GM18526 (cell line): Measurements from ENCODE around the gene CD81.

Source experiments
- POLR2A ChIP-seq: IDR thresholded peaks from 3 replicates; pipeline ENCODE4 v1.6.1; 2011; ENCODE audit not compliant: insufficient read length; ENCODE audit errors: extremely low read depth

The CD81 gene

DNA sequence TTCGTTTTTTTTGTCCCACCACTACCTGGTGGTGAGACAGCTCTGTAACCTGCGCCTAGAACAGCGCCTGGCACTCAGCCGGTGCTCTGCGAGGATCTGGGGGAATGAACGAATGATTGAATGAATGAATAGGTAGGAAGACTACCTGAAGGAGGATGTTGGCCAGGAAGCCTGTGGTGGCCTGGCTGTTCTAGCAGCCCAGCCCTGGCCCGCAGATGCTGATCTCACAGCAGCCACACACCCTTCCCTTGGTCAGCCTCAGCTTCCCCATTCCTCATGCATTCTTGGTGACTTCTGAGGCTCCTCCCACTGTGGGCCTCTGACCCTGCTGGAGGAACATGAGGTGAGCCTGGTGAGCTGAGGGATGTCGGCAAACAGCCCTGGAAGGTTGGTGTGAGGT, 63.5 kb downstream of the CD81 start:
- TF ChIP-seq POLR2A = no peak

GRCh38 chr11:2441171-2441570, 64.1 kb downstream of the CD81 start:
- no peak for TF ChIP-seq POLR2A

DNA sequence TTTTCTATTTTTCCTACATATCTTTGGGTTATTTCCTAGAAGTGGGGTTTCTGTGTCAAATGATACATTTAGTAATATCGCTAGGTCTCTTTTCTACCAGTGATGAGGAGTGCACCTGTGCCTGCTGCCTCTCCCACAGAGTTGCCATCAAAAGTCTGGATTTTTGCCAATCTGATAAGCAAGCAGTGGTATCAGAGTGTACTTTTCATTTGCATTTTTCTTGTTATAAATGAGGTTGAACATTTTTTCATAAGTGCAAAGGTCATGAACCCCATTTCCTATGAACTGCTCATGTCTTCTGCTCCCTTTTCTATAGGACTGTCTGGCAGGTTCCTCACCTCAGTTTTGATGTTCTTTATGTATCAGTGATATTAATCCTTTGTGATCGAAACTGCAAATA, 65.5 kb downstream of the CD81 start:
- TF ChIP-seq POLR2A = no peak

DNA sequence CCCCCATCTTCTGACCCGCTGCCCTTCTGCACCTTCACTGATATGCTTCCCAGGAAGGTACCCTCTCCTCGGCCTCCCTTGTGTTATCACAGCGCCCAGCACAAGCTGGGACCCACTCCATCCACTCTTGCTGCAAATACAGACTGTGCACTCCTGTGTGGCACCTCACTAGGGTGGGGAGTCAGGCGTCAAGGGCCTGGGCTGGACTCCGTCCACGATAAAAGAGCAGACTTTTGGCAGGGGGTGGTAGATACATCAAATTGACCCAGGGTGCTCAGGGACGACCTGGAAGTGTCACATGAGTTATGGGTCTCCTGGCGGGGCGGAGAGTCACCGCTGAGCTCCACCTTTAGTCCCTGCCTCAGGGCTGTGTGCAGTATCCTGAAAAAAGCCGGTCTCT, 66.3 kb downstream of the CD81 start:
- no peak for TF ChIP-seq POLR2A

- no peak for TF ChIP-seq POLR2A
Observed at GRCh38 chr11:2443881-2444820, 67.0 kb downstream of the CD81 start, which contains the start of gene TRPM5. TRPM5 (minus strand) TSS chr11:2444514; CDS start chr11:2423036, 21,478 bp downstream.

GRCh38 chr11:2444821-2445745, 68.0 kb downstream of the CD81 start, which contains the start of gene KCNQ1:
KCNQ1 (plus strand) TSS chr11:2445008; CDS start chr11:2445099, 91 bp downstream.
- TF ChIP-seq POLR2A = no peak

- no peak for TF ChIP-seq POLR2A
Observed at GRCh38 chr11:2445746-2446551, 68.8 kb downstream of the CD81 start.

GRCh38 chr11:2446590-2447252, 69.6 kb downstream of the CD81 start:
- no peak for TF ChIP-seq POLR2A
